Measurements from ENCODE around the gene MSMO1.

DNA sequence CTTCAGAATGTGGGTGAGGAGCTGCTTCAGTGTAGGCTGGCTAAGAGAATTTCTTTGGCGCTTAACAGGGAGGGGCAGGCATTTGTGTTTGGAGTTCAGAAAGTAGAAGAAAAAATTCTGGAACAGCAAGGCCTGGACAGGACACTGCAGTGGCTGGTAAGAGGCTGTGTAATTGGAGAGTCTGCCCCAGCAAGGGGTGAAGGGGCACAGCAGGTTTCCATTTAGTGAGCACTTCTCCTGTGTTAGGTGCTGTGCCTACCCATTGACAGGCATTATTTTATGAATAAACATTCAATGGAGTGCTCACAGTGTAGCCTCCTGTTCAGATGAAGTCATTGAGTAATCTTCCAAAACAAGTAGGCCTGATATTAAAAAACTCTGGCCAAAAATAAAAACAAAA is 40.6 kb downstream of the MSMO1 start:
- TF ChIP-seq CTCF (IDR thresholded peaks at IDR 0.05): no peak
- TF ChIP-seq SIN3A (IDR thresholded peaks at IDR 0.05; ENCODE audit: borderline replicate concordance, insufficient read depth, low read depth, low read length): no peak
- no peak for TF ChIP-seq POLR2AphosphoS5 (IDR thresholded peaks at IDR 0.05; ENCODE audit: low read depth, low read length)
